VCaP (cell line): ENCODE results near the gene TOM1L1.

Experiments
- H3K27ac ChIP-seq: fragments of 450-650 bp; 2 replicates; pipeline ENCODE4 v1.5.1; 2017
- CTCF ChIP-seq: fragments of 450-650 bp; conservative IDR thresholded peaks from 2 replicates; pipeline ENCODE4 v1.5.1; 2017; ENCODE audit warnings: mild to moderate bottlenecking, moderate library complexity

TOM1L1 gene

DNA sequence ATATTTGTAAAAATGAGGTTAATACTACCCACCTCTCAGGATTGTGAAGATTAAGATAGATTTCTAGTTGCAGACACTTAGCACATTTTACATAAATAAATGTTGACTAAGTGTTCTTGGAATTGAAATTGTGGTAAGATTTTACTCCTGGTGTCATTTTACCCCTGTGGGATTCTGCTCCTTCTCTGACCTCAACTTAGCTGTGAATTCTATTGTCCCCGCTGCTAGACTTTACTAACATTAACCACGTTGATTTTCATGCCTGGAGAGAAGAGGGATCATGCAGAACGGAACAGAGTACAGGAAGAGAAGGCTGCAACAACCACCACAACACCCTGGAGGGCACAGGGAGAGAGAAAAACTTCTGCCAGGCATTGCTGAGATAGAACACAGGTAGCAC is 2.1 kb upstream of the TOM1L1 start:
- TF ChIP-seq CTCF: no peak

DNA sequence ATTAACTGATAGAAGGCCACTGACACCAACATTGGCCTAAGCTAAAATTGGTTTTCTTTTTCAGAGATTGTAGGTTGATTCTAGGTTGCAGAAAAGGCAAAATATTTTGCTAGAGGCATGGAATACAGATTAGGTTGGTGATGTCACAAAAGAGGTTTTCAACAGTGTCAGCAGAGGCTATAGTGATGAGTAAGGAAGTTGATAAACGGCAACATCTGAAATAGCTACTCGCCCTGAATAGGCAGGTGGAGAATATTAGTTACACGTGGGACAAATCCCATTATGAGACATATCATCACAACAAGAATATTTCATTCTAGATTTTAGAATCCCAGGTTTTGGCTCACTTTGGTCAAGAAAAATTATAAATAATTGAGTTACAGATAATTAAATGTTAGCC is 1.5 kb upstream of the TOM1L1 start:
- no peak overlapping the region for H3K27ac ChIP-seq
- no peak for TF ChIP-seq CTCF

More for the DNA sequence above, 2.1 kb upstream of the TOM1L1 start:
- H3K27ac ChIP-seq: no peak overlapping the region

GRCh38 chr17:54899721-54900456 is 763 bp upstream of the TOM1L1 start:
- H3K27ac ChIP-seq: no peak overlapping the region
- no peak for TF ChIP-seq CTCF

DNA sequence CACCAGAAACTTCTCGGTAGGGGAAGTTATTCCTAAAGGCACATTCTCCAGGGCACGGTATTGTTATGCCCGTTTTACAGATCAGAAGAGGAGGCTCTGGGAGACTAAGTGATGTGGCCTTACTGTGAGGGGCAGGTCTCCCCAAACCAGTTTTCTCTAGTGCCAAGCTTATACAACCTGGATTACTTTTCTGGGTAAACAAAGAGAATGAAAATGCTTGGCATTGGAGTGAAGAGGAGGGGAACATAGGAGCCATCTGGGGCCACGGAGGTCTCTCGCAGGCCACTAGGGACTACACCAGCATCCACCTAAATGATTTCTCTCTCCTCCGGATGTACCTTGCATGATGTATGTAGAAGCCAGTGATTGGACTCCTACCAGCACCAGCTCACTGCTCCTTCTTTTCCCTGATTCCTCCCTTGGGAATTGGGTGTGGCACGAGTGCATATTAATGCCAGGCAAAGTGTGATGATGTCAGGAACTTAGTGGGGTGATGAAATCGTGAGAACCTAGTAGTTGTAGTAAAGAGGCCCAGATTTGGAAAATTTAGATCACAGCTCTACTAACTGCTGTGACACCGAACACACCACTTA is 674 bp downstream of the TOM1L1 start:
- no peak for TF ChIP-seq CTCF
- no peak overlapping the region for H3K27ac ChIP-seq

- no peak overlapping the region for H3K27ac ChIP-seq
- TF ChIP-seq CTCF: no peak
Measured at GRCh38 chr17:54902017-54902416, 1.4 kb downstream of the TOM1L1 start.

DNA sequence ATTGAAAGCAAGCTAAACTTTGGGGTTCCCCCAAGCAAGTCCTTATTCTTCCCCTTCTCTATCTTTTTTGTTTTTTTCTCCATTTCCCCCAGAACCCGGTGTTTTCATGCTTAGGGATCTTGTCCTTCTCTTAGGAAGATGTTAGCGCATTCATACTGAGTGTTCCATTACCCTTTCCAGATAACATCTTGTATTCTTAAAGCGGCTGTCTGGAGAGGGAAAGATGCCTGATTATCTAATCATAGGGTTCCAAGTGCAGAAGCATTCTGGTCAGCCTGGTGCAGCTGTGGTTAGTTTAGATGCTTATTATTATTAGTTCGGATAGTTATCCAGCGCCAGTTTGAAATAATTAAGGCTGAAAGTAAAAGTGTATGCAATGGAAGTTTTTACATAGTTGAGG is 2.0 kb downstream of the TOM1L1 start:
- no peak overlapping the region for H3K27ac ChIP-seq
- no peak for TF ChIP-seq CTCF

- TF ChIP-seq CTCF: no peak
- H3K27ac ChIP-seq: no peak overlapping the region
Measured at GRCh38 chr17:54903375-54903774, 2.7 kb downstream of the TOM1L1 start.
